ENCODE measurements around the gene CETN1. TPM values are rescaled to one million over a fixed set of nuclear protein-coding genes. Genes with fewer than 3 reads are reported as not detected.

The CETN1 gene
- polyA plus RNA-seq, 1 donor from 2014 or later, result not detected

Other genes with a start within 250 kb of the CETN1 start
- gene COLEC12, start 79.7 kb upstream of the CETN1 start, polyA plus RNA-seq, result 0.42 and 0.76 TPM in 2 replicates
- gene CLUL1, start 16.6 kb downstream of the CETN1 start, polyA plus RNA-seq, result 2.2 and 2.5 TPM in 2 replicates
- gene TYMS, start 77.3 kb downstream of the CETN1 start, polyA plus RNA-seq, result 1.9 and 3.3 TPM in 2 replicates
- 4.3 and 9.0 TPM in 2 replicates for gene ENOSF1, start 132.2 kb downstream of the CETN1 start, polyA plus RNA-seq
- gene YES1, start 231.9 kb downstream of the CETN1 start, polyA plus RNA-seq, result 7.4 and 12.0 TPM in 2 replicates